Stimulated activated CD8-positive, alpha-beta memory T cell treated with anti-CD3 and anti-CD28 coated beads, Interleukin-4, amount 100 ng/mL, for 4 hours (primary cell): Measurements from ENCODE around the gene IL4R.

Source experiments
- DNase-seq, 2 donors: peaks; one replicate each; pipeline ENCODE4 v3.0.0-alpha.2; 2020; ENCODE audit warnings: low read depth in 2 of 2, low spot score in 1 of 2

Gene IL4R

GRCh38 chr16:27314161-27314723 is 468 bp downstream of the IL4R start:
- DNase-seq = no peak

- DNase-seq = no peak
Measured at GRCh38 chr16:27314986-27315332, 1.2 kb downstream of the IL4R start.

GRCh38 chr16:27315333-27316037 is 1.7 kb downstream of the IL4R start:
- DNase-seq = no peak

- no peak for DNase-seq
Measured at GRCh38 chr16:27316038-27316680, 2.4 kb downstream of the IL4R start.

- DNase-seq = no peak
Measured at GRCh38 chr16:27317320-27317719, 3.5 kb downstream of the IL4R start.

GRCh38 chr16:27317738-27318391 is 4.1 kb downstream of the IL4R start:
- DNase-seq = no peak

GRCh38 chr16:27318392-27319256 is 4.8 kb downstream of the IL4R start:
- DNase-seq = peak in 1 of 2 donors; percentile 17

- DNase-seq = no peak
Measured at GRCh38 chr16:27319257-27319965, 5.6 kb downstream of the IL4R start.

- DNase-seq = no peak
Measured at GRCh38 chr16:27320261-27321012, 6.7 kb downstream of the IL4R start.

GRCh38 chr16:27321013-27321915 is 7.5 kb downstream of the IL4R start:
- no peak for DNase-seq

- DNase-seq = no peak
Measured at GRCh38 chr16:27322858-27323780, 9.3 kb downstream of the IL4R start.

GRCh38 chr16:27323781-27324561 is 10.2 kb downstream of the IL4R start:
- DNase-seq = no peak

- no peak for DNase-seq
Measured at GRCh38 chr16:27324851-27325301, 11.1 kb downstream of the IL4R start.

GRCh38 chr16:27325736-27326135 is 12.0 kb downstream of the IL4R start:
- no peak for DNase-seq

GRCh38 chr16:27326251-27326650 is 12.5 kb downstream of the IL4R start:
- no peak for DNase-seq

GRCh38 chr16:27326738-27327585 is 13.2 kb downstream of the IL4R start:
- no peak for DNase-seq
